ENCODE data around the gene SLC45A2. TPM values are rescaled to one million over a fixed set of nuclear protein-coding genes. Genes with fewer than 3 reads are reported as not detected.
"Not testable (repeated sequence)": the region's sequence is repeated elsewhere in the genome, so short reads cannot be mapped to it uniquely, and the experiment has no call there.

The SLC45A2 gene
- total RNA-seq, 2 donors from 2014 or later: 0.73 to 0.75 TPM

DNA sequence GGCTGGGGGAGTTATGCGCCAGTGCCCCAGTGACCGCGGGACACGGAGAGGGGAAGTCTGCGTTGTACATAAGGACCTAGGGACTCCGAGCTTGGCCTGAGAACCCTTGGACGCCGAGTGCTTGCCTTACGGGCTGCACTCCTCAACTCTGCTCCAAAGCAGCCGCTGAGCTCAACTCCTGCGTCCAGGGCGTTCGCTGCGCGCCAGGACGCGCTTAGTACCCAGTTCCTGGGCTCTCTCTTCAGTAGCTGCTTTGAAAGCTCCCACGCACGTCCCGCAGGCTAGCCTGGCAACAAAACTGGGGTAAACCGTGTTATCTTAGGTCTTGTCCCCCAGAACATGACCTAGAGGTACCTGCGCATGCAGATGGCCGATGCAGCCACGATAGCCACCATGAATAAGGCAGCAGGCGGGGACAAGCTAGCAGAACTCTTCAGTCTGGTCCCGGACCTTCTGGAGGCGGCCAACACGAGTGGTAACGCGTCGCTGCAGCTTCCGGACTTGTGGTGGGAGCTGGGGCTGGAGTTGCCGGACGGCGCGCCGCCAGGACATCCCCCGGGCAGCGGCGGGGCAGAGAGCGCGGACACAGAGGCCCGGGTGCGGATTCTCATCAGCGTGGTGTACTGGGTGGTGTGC, 48.0 kb downstream of the SLC45A2 start, which contains the start of gene RXFP3:
RXFP3 (plus strand) TSS at position 6 of the 636 bp plus-strand sequence; CDS start at position 361, 355 bp downstream.
- intact Hi-C loops (cut with DNase I, micrococcal nuclease): no loop called here
- no peak for ATAC-seq
- DNase-seq: no peak

DNA sequence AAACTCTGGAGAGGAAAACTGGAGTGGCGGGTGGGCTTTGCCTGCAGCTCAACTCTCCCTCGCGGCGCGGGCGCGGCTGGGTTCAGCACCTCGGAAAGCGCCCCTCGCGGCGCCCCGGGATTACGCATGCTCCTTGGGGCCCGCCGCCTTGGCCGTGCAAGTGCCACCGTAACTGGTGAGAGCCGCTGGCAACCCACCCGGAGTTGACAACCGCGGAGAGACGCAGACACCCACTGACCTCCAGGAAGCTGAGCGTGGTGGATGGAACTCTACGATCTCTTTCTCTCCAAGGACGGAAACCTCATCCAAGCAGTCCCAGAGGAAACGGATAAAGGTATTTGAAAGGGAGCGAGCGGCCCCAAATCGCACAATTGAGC, 48.5 kb downstream of the SLC45A2 start:
- peak in 1 of 2 donors; percentile 43 for DNase-seq
- ATAC-seq: peak; percentile 58
- intact Hi-C loops (cut with DNase I, micrococcal nuclease): no loop called here

DNA sequence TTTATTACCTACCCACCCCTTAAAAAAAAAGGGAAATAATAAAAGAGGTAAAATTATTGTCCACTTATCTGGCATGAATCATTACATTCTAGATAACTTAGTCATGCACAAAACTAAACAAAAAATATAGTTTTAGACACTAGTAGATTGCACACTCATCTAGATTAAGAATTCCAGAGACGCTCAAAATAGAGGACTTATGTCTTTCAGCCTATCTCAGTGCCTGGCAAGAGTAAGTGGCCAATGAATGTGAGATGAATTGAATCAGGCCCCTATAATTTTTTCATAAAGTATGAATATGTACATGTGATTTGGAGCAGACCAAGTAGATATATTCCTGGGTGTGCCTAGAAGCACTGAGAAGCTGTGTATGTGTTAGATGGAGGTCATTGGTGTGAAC, 50.3 kb downstream of the SLC45A2 start:
- intact Hi-C loops (cut with DNase I, micrococcal nuclease): no loop called here
- DNase-seq (no peak), ATAC-seq (no peak)

DNA sequence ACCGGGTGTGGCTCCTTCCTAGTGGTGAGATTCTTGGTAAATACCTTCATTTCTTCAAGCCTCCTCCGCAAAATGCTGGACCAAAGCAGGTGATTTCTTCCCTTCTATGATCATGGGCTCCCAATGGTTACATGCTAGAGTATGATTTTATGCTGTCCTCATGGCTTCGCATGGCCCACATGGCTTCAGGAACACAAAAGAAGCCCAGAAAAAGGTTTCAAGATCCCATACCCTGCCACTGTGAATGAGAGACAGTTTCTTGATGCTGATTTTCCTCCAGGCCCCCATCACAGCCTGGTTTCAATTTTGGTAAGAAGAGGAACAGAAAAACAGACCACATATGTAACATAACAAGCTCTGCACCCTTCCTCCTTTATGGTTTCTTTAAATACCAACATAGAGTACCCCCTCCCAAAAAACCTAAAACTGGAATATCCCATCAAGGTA, 50.7 kb downstream of the SLC45A2 start:
- intact Hi-C loops (cut with DNase I, micrococcal nuclease): no loop called here
- DNase-seq (no peak), ATAC-seq (no peak)

DNA sequence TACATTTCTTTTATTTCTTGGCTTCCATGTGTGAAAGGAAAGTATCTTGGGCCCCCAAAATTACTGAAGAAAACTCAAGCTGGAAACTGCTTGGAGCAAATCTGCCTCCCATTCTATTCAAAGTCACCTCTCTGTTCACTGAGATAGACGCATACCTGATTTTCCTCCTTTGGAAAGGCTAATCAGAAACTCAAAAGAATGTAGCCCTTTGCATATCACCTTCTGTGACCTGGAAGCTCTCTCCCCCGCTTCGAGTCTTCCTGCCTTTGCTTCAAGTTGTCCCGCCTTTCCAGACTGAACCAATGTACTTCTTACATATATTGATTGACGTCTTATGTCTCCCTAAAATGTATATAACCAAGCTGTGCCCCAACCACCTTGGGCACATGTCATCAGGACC, 53.4 kb downstream of the SLC45A2 start:
- DNase-seq (no peak), ATAC-seq (no peak)
- intact Hi-C loops (cut with DNase I, micrococcal nuclease): no loop called here

DNA sequence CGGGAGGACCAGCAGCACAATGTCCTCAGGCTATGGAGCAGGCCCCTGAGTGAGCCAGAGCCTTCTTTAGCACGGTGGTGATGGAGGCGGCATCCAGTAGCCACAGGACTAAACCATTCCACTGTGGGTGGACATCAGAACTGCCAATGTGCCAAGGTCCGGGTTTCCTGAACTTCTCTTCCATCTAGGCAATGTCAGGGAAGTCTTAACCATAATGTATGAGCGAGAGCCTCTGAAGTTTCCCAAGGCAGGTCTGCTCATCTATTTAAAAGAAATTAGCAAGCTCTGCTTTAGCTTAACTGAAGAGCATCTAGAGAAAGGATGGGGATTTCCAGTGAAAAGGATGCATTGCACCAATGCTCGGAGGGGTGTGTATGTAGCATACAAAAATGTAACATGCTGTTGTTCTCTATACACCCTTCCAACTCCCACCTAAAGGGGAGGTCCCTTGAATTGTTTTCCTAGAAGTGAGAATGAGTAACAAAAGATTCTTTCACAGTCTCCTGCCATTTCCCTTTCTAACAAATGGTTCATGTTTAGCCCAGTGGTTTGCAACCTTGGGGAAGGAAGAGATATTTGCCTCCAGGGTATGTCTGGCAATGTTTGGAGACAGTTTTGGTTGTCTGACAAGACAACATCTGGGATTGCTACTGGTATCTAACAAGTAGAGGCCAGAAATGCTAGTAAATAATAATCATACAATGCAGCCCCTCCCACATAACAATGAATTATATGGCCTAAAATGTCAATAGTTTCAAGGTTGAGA, 54.4 kb downstream of the SLC45A2 start:
- ATAC-seq: no peak
- intact Hi-C loops (cut with DNase I, micrococcal nuclease): no loop called here

DNA sequence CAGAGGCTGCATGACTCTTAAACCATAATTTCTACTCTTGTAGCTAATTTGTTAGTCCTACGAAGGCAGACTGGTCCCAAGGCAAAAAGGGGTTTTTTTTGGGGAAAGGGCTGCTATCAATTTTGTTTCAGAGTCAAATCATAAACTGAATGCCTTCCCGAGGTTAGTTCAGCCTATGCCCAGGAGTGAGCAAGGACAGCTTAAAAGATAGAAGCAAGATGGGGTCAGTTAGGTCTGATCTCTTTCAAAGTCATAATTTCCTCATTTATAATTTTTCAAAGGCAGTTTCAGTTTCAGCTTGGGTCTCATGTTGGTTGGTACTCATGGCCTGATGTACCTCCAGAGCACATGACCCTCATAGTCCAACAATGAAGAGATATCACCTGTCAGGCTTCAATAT, 56.2 kb downstream of the SLC45A2 start:
- ATAC-seq: no peak
- no peak for DNase-seq
- intact Hi-C loops (cut with DNase I, micrococcal nuclease): no loop called here

More for the DNA sequence above, 54.4 kb downstream of the SLC45A2 start:
- no peak for DNase-seq

DNA sequence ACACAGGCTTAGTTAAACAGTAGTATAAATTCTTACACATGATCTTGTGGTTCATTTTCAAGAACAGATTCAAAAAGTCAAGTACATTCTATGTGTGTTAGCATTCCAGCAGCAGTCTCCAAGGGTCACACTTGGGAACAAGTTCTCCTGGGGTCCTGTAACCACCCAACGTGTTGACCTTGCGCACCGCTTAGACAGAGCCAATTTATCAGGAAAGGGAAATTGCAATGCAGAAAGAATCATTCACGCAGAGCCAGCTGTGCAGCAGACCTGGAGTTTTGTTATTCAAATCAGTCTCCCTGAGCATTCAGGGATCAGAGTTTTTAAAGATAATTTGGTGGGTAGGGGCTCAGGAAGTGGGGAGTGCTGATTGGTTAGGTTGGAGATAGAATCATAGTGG, 56.8 kb downstream of the SLC45A2 start:
- intact Hi-C loops (cut with DNase I, micrococcal nuclease): no loop called here
- no peak for ATAC-seq
- no peak for DNase-seq

DNA sequence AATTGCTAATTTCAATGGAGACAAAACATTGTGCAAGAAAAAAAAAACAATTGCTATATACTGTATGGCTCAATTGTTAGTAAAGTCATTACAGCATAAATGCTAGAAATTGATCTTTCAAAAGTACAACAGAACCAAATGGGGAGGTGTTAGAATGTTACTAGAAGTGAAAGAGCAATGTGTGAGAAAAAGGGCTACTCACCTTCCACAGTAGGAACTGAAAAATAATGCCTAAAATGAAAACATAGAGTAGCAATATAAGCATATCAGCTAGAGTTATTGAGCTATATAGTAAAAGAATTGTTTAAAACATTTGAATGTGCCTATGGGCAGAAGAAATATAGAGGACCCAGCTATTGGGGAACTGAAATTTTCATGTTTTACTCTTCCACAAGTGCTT, 59.2 kb downstream of the SLC45A2 start:
- no peak for ATAC-seq
- DNase-seq: no peak
- intact Hi-C loops (cut with DNase I, micrococcal nuclease): no loop called here

DNA sequence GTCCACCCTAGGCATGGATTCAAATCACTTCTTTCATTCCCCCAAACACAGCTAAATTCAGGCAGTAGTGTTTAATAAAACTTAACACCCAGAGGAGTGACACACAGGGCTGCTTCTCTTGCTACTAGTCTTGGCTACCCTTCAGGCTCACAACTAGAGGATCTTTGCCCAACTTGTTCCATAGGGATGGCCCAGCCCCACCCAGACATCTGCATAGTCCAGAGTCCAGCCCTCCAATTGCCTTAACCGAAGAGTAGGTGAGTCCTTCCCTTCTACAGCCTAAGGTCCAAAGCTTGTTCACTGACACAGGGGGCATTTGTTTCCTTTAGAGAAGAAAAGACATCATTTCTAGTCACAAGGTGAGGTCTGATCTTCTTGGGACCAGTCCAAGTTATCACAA, 63.5 kb downstream of the SLC45A2 start:
- DNase-seq (peak in 1 of 2 donors; percentile 20), ATAC-seq (peak; percentile 90)
- intact Hi-C loops (cut with DNase I, micrococcal nuclease): no loop called here

DNA sequence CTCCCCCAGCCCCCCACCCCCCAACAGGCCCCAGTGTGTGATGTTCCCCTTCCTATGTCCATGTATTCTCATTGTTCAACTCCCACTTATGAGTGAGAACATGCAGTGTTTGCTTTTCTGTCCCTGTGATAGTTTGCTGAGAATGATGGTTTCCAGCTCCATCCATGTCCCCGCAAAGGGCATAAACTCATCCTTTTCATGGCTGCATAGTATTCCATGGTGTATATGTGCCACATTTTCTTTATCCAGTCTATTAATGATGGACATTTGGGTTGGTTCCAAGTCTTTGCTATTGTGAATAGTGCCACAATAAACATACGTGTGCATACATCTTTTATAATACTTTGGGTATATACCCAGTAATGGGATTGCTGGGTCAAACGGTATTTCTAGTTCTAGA, 69.6 kb downstream of the SLC45A2 start:
- intact Hi-C loops (cut with DNase I, micrococcal nuclease); ATAC-seq; DNase-seq: not testable (repeated sequence)

DNA sequence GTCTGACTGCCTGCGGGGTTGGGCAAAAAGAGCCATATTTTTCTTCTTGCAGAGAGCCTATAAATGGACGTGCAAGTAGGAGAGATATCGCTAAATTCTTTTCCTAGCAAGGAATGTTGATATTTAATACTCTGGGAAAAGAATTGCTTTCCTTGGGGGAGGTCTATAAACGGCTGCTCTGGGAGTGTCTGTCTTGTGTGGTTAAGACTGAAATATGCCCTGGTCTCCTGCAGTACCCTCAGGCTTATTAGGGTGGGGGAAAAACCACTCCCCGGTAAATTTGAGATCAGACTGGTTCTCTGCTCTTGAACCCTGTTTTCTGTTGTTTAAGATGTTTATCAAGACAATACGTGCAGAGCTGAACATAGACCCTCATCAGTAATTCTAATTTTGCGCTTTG, 78.2 kb downstream of the SLC45A2 start:
- ATAC-seq; intact Hi-C loops (cut with DNase I, micrococcal nuclease); DNase-seq: not testable (repeated sequence)

DNA sequence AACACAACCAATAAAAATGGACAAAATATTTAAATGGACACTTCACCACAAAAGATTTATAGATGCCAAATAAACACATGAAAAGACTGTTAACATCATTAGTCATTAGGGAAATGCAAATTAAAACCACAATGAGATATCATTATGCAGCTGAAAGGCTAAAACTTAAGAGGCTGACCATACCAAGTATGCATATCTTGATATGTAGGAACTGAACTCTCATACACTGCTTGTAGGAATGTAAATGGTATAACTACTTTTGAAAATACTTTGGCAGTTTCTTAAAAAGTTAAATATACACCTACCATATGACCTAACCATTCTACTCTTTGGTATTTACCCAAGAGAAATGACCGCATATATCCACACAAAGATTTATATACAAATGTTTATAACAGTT, 79.1 kb downstream of the SLC45A2 start:
- ATAC-seq (no peak), DNase-seq (no peak)
- intact Hi-C loops (cut with DNase I, micrococcal nuclease): no loop called here

DNA sequence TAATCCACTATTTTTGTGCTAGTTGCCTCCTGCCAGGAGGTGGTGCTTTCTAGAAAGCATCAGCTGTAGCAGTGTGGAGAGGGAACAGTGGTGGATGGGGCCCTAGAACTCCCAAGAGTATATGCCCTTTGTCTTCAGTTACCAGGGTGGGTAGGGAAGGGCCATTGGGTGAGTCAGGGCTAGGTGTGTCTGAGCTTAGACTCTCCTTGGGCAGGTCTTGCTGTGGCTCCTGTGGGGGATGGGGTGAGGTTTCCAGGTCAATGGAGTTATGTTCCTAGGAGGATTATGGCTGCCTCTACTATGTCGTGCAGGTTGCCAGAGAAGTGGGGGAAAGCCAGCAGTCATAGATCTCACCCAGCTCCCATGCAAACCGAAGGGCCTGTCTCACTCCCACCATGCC, 81.4 kb downstream of the SLC45A2 start:
- ATAC-seq (no peak), DNase-seq (no peak)
- intact Hi-C loops (cut with DNase I, micrococcal nuclease): no loop called here

DNA sequence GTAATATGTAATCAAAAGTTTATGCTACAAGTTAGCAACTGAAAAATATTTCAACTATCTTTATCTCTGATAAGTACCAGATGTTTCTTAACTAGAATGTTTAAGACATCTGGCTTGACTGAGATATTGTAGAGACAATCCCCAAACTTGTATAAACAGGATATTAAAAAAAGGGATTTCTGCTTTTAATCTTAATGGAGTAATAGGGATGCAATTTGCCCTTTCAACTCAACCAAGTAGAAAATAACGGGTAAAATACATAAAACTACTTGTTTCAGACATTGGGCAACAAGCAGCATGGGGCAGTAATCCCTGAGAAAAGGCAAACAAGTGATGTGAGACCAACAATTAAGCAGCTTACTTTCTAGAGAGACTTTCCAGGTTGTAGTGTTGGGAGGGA, 83.3 kb downstream of the SLC45A2 start:
- intact Hi-C loops (cut with DNase I, micrococcal nuclease): no loop called here
- no peak for ATAC-seq
- no peak for DNase-seq

Other genes starting within 250 kb of the SLC45A2 start
- 1 to 10 TPM in 1 of 2 donors, under 1 TPM in 1; 0.21 to 1.2 TPM for gene ADAMTS12, start 92.7 kb downstream of the SLC45A2 start, total RNA-seq
- gene RXFP3, start 48.3 kb downstream of the SLC45A2 start, total RNA-seq: not detected
- gene AMACR, start 23.4 kb upstream of the SLC45A2 start, total RNA-seq: 10 to 100 TPM; 53.3 to 89.1 TPM
- gene C1QTNF3, start 58.5 kb upstream of the SLC45A2 start, total RNA-seq: 1 to 10 TPM; 3.8 to 5.6 TPM

Measured in left colon (tissue), 2 donors.